ENCODE data around the gene XPR1.

XPR1 gene

DNA sequence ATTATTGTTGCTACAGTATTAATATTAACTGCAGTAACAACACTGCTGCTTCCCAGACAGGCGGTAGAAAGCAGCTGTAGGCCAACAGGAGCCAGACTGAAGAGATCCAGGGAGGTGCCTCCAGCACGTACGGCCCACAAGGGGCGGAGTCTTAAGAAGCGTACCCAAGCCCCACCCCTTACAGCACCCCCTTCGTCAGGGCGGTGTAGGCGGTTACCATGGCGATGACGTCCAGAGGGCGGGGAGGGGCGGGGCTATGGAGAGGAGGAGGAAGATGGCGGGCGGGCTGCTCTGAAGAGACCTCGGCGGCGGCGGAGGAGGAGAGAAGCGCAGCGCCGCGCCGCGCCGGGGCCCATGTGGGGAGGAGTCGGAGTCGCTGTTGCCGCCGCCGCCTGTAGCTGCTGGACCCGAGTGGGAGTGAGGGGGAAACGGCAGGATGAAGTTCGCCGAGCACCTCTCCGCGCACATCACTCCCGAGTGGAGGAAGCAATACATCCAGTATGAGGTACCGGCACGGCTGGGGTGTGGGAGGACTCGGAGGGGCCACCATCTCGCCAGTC, at the start of gene XPR1:
TSS of gene XPR1 (plus strand) at position 257 of the 560 bp plus-strand sequence. CDS start at position 437, 180 bp downstream.
- FAIRE-seq, result peak; percentile 98

- FAIRE-seq, result no peak
Measured at GRCh38 chr1:180584869-180585268, 47.0 kb upstream of the XPR1 start.

DNA sequence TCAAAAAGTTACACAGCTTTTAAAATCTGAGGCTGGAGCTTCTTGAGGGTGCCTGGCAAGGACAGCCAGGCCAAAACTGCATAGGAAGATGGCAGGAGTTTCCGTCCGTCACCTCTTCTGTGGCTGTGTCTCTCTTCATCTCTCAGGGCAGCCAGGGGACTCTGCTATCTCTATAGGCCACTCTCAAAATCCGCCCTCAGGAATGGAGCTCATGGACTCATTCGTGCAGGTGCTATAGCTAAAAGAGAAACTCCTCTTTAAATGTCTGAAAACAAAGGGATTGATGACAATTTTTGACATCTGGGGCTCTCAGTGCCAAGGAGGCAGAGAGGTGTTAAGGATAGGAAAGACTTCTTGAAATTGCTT, 45.8 kb upstream of the XPR1 start:
- FAIRE-seq, result no peak

DNA sequence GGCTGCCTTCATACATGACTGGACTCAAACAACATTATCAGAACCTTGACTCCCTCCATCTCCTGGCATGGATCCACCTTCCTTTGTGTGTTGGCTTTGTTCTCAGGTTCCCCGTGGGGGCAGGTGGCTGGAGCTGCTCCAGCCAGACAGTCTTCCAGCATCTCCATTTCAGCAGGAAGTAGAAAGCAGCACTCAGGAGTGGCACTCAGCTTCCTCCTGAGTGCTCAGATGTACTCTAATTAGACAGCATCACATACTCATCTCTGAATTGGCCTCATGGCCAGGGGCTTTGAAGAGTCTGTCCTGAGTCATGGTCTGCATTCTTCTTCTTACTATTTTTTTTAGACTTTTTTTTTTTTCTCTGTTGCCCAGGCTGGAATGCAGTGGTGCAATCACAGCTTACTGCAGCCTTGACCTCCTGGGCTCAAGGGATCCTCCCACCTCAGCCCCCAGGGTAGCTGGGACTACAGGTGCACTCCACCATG, 45.1 kb upstream of the XPR1 start:
- no peak for FAIRE-seq

DNA sequence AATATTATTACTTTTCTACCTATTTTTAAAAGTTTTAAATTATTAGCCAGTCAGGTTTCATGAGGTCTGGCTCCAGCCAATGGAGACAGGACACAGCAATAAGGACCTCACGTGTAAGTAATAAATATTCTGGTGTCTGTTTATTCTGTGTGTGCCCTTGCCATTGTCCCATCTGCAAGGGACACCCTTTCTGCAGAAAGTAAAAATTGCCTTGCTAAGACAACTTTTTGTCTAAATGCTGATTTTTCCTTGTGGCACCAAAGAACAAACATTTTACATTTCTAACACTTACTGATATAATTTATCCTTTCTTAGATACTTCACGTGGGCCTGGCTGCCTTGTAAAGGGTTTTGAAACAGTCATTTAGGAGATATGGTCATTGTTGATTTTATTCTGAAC, 43.7 kb upstream of the XPR1 start:
- FAIRE-seq, result no peak

- FAIRE-seq, result no peak
Measured at GRCh38 chr1:180590889-180591288, 40.9 kb upstream of the XPR1 start.

- FAIRE-seq, result no peak
Measured at GRCh38 chr1:180593382-180593781, 38.4 kb upstream of the XPR1 start.

DNA sequence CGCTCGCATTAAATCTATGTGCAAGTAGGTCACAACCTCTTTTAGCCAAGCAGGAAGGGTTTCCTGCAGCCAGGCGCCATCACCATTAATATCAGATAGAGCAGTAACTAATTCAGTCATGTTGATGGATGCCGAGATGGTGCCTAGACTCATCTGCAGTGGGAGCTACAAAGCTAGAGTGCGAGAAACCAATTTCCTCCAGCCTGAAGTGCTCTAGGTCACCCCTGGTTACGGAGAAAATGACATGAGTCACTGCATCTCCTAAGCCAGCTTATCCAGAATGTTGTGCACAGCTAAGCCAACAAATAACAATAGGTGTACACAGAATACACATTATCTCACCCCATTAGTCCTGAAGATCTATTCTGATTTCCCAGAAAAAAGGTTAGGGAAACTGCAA, 37.1 kb upstream of the XPR1 start:
- no peak for FAIRE-seq

DNA sequence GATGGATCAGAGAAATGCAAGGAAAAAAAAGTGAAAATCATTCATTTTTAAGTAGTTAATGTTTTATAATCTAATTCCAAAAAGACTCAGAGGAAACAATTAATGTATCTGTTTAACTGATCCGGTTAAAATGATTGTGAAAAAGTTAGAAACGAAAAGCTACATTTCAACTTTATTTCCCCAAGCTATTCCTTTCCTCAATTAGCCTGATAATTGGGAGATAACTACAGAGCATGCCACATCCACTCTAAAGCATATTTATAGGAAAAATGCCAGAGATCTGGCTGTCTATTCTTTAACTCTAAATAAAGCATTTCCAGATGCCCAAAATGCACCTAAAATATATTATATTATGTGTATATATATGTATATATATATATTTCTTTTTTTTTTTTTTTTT, 35.9 kb upstream of the XPR1 start:
- peak; percentile 53 for FAIRE-seq

GRCh38 chr1:180597520-180597919, 34.3 kb upstream of the XPR1 start:
- no peak for FAIRE-seq

GRCh38 chr1:180598333-180598974, 33.4 kb upstream of the XPR1 start:
- no peak for FAIRE-seq

GRCh38 chr1:180600343-180600742, 31.5 kb upstream of the XPR1 start:
- FAIRE-seq, result no peak

DNA sequence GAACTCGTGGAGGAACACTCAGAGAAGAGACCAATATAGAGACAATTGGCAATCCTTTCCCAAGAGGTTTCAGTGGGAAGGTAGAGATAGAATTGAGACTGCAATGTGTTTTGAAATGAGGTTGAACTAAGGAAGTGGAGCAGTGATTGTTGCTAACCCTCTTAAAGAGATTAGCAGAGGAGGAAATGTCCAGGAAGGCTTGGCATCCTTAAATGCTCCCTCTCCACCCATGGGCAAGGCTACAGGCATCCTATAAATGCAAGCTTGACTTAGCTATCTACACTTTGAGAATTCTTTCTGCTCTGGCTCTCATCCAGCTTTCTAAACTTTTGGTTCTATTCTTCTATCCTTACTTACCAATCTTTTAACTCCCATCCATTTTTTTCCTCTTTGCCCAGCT, 30.3 kb upstream of the XPR1 start:
- FAIRE-seq, result no peak

- FAIRE-seq, result no peak
Measured at GRCh38 chr1:180603223-180603849, 28.5 kb upstream of the XPR1 start.

GRCh38 chr1:180603850-180604226, 28.0 kb upstream of the XPR1 start:
- no peak for FAIRE-seq

DNA sequence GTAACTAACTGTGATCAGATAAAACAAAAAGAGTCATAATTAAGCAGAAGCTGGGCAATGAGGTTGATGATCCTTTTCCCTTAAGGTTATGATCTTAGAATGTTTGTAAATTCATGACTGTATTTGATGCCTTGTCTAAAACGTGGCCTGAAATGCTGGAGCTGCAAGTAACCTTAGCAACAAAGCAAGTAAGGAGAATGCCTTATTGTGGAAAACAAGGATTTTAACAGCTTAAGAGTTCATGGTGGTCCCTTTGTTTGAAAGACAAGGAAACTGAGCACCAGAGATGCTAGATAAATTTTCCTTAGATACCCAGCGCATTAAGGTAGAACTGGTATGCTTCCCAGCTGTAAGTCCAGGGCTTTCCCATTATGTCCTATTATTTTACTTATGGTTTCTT, 25.7 kb upstream of the XPR1 start:
- FAIRE-seq, result no peak

- FAIRE-seq, result no peak
Measured at GRCh38 chr1:180609643-180610555, 21.9 kb upstream of the XPR1 start.

GRCh38 chr1:180610556-180611015, 21.2 kb upstream of the XPR1 start:
- FAIRE-seq, result no peak

- FAIRE-seq, result no peak
Measured at GRCh38 chr1:180611016-180611930, 20.5 kb upstream of the XPR1 start.

DNA sequence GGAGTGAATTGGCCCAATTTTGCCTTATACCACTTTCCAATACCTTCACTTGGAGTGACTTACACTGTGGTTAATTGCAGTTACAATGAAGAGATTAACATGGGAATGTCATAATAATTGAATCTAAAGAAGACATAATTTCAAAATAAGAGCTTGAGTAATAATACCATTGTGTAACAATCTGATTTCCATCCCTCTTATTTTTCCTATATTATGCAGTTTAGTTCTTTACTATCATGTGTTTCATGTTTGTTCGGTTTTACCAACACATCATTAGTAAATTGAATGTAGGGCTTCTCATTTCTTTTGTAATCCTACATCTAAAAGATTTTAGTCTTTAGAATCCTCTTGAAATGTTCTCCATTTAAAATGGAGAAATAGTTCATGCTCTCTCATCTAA, 19.2 kb upstream of the XPR1 start:
- FAIRE-seq, result peak; percentile 31

GRCh38 chr1:180614730-180615129, 17.1 kb upstream of the XPR1 start:
- FAIRE-seq, result no peak

Measured in TTC549 (cell line).